ENCODE measurements around the gene ARHGEF33.

DNA sequence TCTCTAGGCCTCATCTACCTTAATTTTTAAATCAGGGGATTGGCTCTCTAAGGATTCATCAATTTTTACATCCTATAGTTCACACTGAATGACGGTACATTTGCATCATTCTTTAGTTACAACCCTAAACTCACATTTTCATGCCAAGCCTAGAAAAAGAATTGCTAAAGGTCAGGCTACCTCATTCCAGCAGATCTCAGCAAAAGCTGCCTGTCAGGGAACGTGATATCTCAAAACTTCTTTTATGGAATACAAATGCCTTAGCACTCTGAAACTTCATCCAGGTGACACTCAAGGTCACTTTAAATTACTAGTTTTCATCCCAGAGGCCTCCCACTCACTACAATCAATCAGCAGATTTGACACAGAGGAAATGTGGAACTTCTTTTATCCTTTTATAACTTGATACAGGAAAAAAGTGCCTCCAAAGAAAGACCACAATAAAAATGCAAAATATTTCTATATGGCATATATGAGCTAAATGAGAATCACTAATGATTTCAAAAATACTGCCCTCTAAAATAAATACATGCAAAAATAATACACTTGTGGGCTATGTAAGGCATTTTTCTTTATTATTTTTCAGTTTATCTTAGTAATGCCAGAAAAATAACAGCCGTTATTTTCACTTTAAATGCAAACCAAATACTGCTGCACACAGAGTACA lies 91.5 kb downstream of the ARHGEF33 start:
- TF ChIP-seq, protein P1, sequence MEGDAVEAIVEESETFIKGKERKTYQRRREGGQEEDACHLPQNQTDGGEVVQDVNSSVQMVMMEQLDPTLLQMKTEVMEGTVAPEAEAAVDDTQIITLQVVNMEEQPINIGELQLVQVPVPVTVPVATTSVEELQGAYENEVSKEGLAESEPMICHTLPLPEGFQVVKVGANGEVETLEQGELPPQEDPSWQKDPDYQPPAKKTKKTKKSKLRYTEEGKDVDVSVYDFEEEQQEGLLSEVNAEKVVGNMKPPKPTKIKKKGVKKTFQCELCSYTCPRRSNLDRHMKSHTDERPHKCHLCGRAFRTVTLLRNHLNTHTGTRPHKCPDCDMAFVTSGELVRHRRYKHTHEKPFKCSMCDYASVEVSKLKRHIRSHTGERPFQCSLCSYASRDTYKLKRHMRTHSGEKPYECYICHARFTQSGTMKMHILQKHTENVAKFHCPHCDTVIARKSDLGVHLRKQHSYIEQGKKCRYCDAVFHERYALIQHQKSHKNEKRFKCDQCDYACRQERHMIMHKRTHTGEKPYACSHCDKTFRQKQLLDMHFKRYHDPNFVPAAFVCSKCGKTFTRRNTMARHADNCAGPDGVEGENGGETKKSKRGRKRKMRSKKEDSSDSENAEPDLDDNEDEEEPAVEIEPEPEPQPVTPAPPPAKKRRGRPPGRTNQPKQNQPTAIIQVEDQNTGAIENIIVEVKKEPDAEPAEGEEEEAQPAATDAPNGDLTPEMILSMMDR (IDR thresholded peaks at IDR 0.05) = no peak
- no peak for TF ChIP-seq SIN3A (IDR thresholded peaks at IDR 0.05; ENCODE audit: borderline replicate concordance, insufficient read depth, low read depth, low read length)
- no peak for TF ChIP-seq POLR2AphosphoS5 (IDR thresholded peaks at IDR 0.05; ENCODE audit: low read depth, low read length)
- TF ChIP-seq, protein P2, sequence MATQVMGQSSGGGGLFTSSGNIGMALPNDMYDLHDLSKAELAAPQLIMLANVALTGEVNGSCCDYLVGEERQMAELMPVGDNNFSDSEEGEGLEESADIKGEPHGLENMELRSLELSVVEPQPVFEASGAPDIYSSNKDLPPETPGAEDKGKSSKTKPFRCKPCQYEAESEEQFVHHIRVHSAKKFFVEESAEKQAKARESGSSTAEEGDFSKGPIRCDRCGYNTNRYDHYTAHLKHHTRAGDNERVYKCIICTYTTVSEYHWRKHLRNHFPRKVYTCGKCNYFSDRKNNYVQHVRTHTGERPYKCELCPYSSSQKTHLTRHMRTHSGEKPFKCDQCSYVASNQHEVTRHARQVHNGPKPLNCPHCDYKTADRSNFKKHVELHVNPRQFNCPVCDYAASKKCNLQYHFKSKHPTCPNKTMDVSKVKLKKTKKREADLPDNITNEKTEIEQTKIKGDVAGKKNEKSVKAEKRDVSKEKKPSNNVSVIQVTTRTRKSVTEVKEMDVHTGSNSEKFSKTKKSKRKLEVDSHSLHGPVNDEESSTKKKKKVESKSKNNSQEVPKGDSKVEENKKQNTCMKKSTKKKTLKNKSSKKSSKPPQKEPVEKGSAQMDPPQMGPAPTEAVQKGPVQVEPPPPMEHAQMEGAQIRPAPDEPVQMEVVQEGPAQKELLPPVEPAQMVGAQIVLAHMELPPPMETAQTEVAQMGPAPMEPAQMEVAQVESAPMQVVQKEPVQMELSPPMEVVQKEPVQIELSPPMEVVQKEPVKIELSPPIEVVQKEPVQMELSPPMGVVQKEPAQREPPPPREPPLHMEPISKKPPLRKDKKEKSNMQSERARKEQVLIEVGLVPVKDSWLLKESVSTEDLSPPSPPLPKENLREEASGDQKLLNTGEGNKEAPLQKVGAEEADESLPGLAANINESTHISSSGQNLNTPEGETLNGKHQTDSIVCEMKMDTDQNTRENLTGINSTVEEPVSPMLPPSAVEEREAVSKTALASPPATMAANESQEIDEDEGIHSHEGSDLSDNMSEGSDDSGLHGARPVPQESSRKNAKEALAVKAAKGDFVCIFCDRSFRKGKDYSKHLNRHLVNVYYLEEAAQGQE (IDR thresholded peaks at IDR 0.05; ENCODE audit: insufficient read depth in 1 of 2, low read depth in 2 of 2, low read length in 1 of 2) = no peak
